Tibial nerve (tissue), 3 donors: ENCODE measurements around the gene RARB.

Experiments
- CTCF ChIP-seq, 5 experiments: fragments of 200-600 bp in 3 of 5; fragments of 450-650 bp in 2 of 5; sonication (generic) in 3 of 5; IDR thresholded peaks; one replicate each; pipeline ENCODE4 v1.5.1; 2016 to 2019; ENCODE audit warnings: antibody characterized with exemption in 5 of 5, mild to moderate bottlenecking in 3 of 5, moderate library complexity in 2 of 5
- POLR2A ChIP-seq, 2 donors: fragments of 450-650 bp; IDR thresholded peaks; one replicate each; pipeline ENCODE4 v1.6.1; 2017; ENCODE audit warnings: antibody characterized with exemption in 2 of 2, mild to moderate bottlenecking in 2 of 2, moderate library complexity in 2 of 2

- TF ChIP-seq CTCF (IDR thresholded peaks at IDR 0.05) (no peak), POLR2A (IDR thresholded peaks at IDR 0.05) (no peak)
Measured at GRCh38 chr3:25505581-25505980, 77.5 kb downstream of the RARB start.
